H1 (cell line): ENCODE results near the gene CDRT4.

Experiments
- CHD2 ChIP-seq: IDR thresholded peaks from 2 replicates; pipeline ENCODE4 v1.6.1; 2012; ENCODE audit warnings: low read length, improper control_type of control experiment
- EZH2 ChIP-seq: fragments of 200-600 bp; sonication (generic); IDR thresholded peaks from 2 replicates; pipeline ENCODE4 v1.7.1; 2012; ENCODE audit warnings: low read depth, mild to moderate bottlenecking, moderate library complexity, low read length, inconsistent platforms; ENCODE audit not compliant: severe bottlenecking
- GTF2F1 ChIP-seq: IDR thresholded peaks from 2 replicates; pipeline ENCODE4 v1.6.1; 2012; ENCODE audit warnings: low read depth, low read length, improper control_type of control experiment, borderline replicate concordance
- HDAC2 ChIP-seq, 2 experiments: fragments of 300-600 bp in 1 of 2; sonication (generic) in 1 of 2; IDR thresholded peaks; 2 replicates each; pipeline ENCODE4 v1.6.1; 2011 to 2012; ENCODE audit warnings: low read depth in 2 of 2, low read length in 2 of 2, mild to moderate bottlenecking in 2 of 2, moderate library complexity in 2 of 2, borderline replicate concordance in 1 of 2, inconsistent platforms in 1 of 2
- MAFK ChIP-seq: IDR thresholded peaks from 2 replicates; pipeline ENCODE4 v1.6.1; 2012; ENCODE audit warnings: low read depth, mild to moderate bottlenecking, improper control_type of control experiment, low read length
- POLR2A ChIP-seq, 2 experiments: IDR thresholded peaks; 1 replicate in 1 of 2; 2 replicates in 1 of 2; pipeline ENCODE4 v1.6.1; 2011; ENCODE audit warnings: low read depth in 2 of 2, low read length in 2 of 2, mild to moderate bottlenecking in 2 of 2; ENCODE audit errors: control extremely low read depth in 1 of 2
- RAD21 ChIP-seq, 2 experiments: IDR thresholded peaks in 1 of 2; conservative IDR thresholded peaks in 1 of 2; 2 replicates each; pipeline ENCODE4 v1.6.1; 2011; ENCODE audit warnings: low read depth in 2 of 2, low read length in 2 of 2, improper control_type of control experiment in 1 of 2, inconsistent platforms in 1 of 2, mild to moderate bottlenecking in 1 of 2, moderate library complexity in 1 of 2
- SIN3A ChIP-seq, 2 experiments: IDR thresholded peaks in 1 of 2; conservative IDR thresholded peaks in 1 of 2; 2 replicates each; pipeline ENCODE4 v1.6.1; 2011 to 2012; ENCODE audit warnings: low read length in 2 of 2, improper control_type of control experiment in 1 of 2, low read depth in 1 of 2, mild to moderate bottlenecking in 1 of 2
- TF ChIP-seq, protein P1 (sequence below), 3 experiments: IDR thresholded peaks; 1 replicate in 2 of 3; 2 replicates in 1 of 3; pipeline versions ENCODE4 v1.5.1 to v1.6.1; 2011; ENCODE audit warnings: low read length in 3 of 3, mild to moderate bottlenecking in 3 of 3, inconsistent platforms in 2 of 3, low read depth in 1 of 3, moderate library complexity in 1 of 3; ENCODE audit not compliant: insufficient read depth in 1 of 3; ENCODE audit errors: control extremely low read depth in 1 of 3

DNA sequence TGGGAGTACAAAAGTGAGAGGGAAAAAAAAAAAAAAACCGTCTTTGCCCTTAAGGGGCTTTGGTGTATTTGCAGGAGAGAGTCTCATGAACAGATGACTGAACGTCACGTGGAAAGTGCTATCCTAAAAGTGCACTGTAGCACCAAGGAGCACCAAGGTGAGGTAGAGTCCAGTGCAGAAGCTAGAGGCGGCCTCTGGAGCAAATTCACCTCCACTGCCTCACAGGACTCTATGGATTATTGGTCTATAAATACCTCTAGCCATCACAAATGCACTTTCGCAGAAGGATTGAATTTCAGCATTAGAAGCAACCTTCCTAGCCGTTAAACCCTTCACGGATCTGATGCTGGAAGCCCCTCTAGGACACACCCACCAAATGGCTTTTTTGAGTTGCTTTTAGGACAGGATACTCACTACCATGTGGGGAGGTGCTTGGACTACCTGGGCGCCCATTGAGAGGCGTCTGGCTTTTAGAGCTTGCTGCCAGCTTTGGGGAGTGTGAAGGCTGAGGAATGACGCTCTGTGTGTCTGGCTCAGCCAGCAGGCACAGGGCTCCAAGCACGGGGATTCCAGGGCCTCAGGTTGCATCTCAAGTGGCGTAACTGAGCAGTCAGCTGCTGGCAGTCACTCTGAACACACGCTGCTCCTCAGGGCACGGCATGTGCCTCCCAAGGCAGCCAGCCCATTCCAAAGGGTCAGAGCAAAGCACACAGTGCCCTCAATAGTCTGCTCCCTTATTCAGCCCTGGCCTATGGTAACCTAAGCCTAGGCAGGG is 52.7 kb downstream of the CDRT4 start:
- TF ChIP-seq POLR2A (IDR thresholded peaks at IDR 0.05; ENCODE audit: control extremely low read depth in 1 of 2, low read depth in 2 of 2, low read length in 2 of 2) (no peak), GTF2F1 (no peak), HDAC2 (IDR thresholded peaks at IDR 0.05; ENCODE audit: borderline replicate concordance in 1 of 2, low read depth in 2 of 2, low read length in 2 of 2) (no peak), EZH2 (no peak), MAFK (no peak), CHD2 (no peak), RAD21 (IDR thresholded peaks at IDR 0.05 in 1 of 2, conservative IDR thresholded peaks at IDR 0.05 in 1 of 2; ENCODE audit: low read depth in 2 of 2, low read length in 2 of 2) (no peak), SIN3A (conservative IDR thresholded peaks at IDR 0.05 in 1 of 2, IDR thresholded peaks at IDR 0.05 in 1 of 2; ENCODE audit: low read depth in 1 of 2, low read length in 2 of 2) (no peak)
- TF ChIP-seq, protein P1, sequence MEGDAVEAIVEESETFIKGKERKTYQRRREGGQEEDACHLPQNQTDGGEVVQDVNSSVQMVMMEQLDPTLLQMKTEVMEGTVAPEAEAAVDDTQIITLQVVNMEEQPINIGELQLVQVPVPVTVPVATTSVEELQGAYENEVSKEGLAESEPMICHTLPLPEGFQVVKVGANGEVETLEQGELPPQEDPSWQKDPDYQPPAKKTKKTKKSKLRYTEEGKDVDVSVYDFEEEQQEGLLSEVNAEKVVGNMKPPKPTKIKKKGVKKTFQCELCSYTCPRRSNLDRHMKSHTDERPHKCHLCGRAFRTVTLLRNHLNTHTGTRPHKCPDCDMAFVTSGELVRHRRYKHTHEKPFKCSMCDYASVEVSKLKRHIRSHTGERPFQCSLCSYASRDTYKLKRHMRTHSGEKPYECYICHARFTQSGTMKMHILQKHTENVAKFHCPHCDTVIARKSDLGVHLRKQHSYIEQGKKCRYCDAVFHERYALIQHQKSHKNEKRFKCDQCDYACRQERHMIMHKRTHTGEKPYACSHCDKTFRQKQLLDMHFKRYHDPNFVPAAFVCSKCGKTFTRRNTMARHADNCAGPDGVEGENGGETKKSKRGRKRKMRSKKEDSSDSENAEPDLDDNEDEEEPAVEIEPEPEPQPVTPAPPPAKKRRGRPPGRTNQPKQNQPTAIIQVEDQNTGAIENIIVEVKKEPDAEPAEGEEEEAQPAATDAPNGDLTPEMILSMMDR (IDR thresholded peaks at IDR 0.05; ENCODE audit: control extremely low read depth in 1 of 3, insufficient read depth in 1 of 3, low read depth in 1 of 3, low read length in 3 of 3) = no peak
